GM06990 (cell line): Measurements from ENCODE around the gene CLMN.

Experiments
- DNase-seq: peaks from one replicate; pipeline ENCODE4 v3.0.0-alpha.2; 2011; ENCODE audit not compliant: insufficient read length; ENCODE audit errors: extremely low read depth
- H3K27me3 ChIP-seq: replicated peaks from 2 replicates; pipeline ENCODE4 v1.6.0; 2011; ENCODE audit warnings: low read length; ENCODE audit not compliant: control insufficient read depth, insufficient read depth
- H3K36me3 ChIP-seq: 2 replicates; pipeline ENCODE4 v1.5.1; 2011; ENCODE audit warnings: low read length; ENCODE audit not compliant: control insufficient read depth, insufficient read depth
- H3K4me3 ChIP-seq: replicated peaks from 2 replicates; pipeline ENCODE4 v1.5.1; 2011; ENCODE audit warnings: low read depth, mild to moderate bottlenecking, control low read depth, low read length
- CTCF ChIP-seq: IDR thresholded peaks from 2 replicates; pipeline ENCODE4 v1.5.1; 2011; ENCODE audit warnings: low read length, control low read depth, mild to moderate bottlenecking, inconsistent platforms; ENCODE audit not compliant: insufficient read depth, poor library complexity, severe bottlenecking

Gene CLMN

GRCh38 chr14:95274874-95275273, 44.8 kb downstream of the CLMN start:
- H3K36me3 ChIP-seq, result no peaks in the 10 kb centered on the region
- H3K27me3 ChIP-seq, result no peaks in the 10 kb centered on the region
- no peak for TF ChIP-seq CTCF
- no peak overlapping the region for H3K4me3 ChIP-seq
- DNase-seq, result no peak

GRCh38 chr14:95274279-95274678, 45.4 kb downstream of the CLMN start:
- Histone ChIP-seq H3K4me3 (no peak overlapping the region), H3K27me3 (no peaks in the 10 kb centered on the region), H3K36me3 (no peaks in the 10 kb centered on the region)
- no peak for TF ChIP-seq CTCF
- DNase-seq, result no peak

- DNase-seq, result no peak
- TF ChIP-seq CTCF, result no peak
- no peak overlapping the region for H3K4me3 ChIP-seq
- H3K36me3 ChIP-seq, result no peaks in the 10 kb centered on the region
- H3K27me3 ChIP-seq, result no peaks in the 10 kb centered on the region
Observed at GRCh38 chr14:95273001-95273978, 46.4 kb downstream of the CLMN start.

- Histone ChIP-seq H3K4me3 (no peak overlapping the region), H3K27me3 (no peaks in the 10 kb centered on the region), H3K36me3 (no peaks in the 10 kb centered on the region)
- TF ChIP-seq CTCF, result no peak
- no peak for DNase-seq
Observed at GRCh38 chr14:95272057-95272456, 47.7 kb downstream of the CLMN start.

GRCh38 chr14:95270203-95270602, 49.5 kb downstream of the CLMN start:
- H3K27me3 ChIP-seq, result no peaks in the 10 kb centered on the region
- no peak for TF ChIP-seq CTCF
- DNase-seq, result no peak
- H3K36me3 ChIP-seq, result no peaks in the 10 kb centered on the region
- H3K4me3 ChIP-seq, result no peak overlapping the region

- no peaks in the 10 kb centered on the region for H3K27me3 ChIP-seq
- no peaks in the 10 kb centered on the region for H3K36me3 ChIP-seq
- TF ChIP-seq CTCF, result no peak
- no peak overlapping the region for H3K4me3 ChIP-seq
- DNase-seq, result no peak
Observed at GRCh38 chr14:95269493-95269892, 50.2 kb downstream of the CLMN start.
